Gastrocnemius medialis (tissue), 4 donors: ENCODE data around the gene NEDD4L.

Source experiments
- POLR2A ChIP-seq, 2 donors: fragments of 450-650 bp; IDR thresholded peaks; one replicate each; pipeline ENCODE4 v1.6.1; 2017; ENCODE audit warnings: antibody characterized with exemption in 2 of 2, mild to moderate bottlenecking in 2 of 2, moderate library complexity in 2 of 2
- TF ChIP-seq, protein P1 (sequence below), 5 experiments: fragments of 450-650 bp in 3 of 5; fragments of 200-600 bp in 2 of 5; sonication (generic) in 2 of 5; IDR thresholded peaks in 4 of 5; conservative IDR thresholded peaks in 1 of 5; 1 replicate in 4 of 5; 2 replicates in 1 of 5; pipeline ENCODE4 v1.5.1; 2016 to 2019; ENCODE audit warnings: antibody characterized with exemption in 5 of 5, mild to moderate bottlenecking in 3 of 5, moderate library complexity in 3 of 5

DNA sequence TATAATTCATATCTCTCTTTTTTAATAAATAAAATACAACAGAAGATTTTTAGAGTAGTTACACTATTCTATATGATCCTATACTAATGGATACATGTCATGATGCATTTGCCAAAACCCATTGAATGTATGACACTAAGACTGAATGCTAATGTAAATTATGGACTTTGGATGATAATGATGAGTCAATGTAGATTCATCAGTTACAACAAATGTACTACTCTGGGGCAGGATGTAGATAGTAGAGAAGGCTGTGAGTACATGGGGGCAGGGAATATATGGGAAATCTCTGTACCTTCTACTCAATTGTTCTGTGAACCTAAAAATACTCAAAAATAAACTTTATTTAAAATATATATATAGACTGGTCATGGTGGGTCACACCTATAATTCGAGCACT is 45.6 kb upstream of the NEDD4L start:
- no peak for TF ChIP-seq POLR2A (IDR thresholded peaks at IDR 0.05)
- TF ChIP-seq, protein P1, sequence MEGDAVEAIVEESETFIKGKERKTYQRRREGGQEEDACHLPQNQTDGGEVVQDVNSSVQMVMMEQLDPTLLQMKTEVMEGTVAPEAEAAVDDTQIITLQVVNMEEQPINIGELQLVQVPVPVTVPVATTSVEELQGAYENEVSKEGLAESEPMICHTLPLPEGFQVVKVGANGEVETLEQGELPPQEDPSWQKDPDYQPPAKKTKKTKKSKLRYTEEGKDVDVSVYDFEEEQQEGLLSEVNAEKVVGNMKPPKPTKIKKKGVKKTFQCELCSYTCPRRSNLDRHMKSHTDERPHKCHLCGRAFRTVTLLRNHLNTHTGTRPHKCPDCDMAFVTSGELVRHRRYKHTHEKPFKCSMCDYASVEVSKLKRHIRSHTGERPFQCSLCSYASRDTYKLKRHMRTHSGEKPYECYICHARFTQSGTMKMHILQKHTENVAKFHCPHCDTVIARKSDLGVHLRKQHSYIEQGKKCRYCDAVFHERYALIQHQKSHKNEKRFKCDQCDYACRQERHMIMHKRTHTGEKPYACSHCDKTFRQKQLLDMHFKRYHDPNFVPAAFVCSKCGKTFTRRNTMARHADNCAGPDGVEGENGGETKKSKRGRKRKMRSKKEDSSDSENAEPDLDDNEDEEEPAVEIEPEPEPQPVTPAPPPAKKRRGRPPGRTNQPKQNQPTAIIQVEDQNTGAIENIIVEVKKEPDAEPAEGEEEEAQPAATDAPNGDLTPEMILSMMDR (IDR thresholded peaks at IDR 0.05 in 4 of 5, conservative IDR thresholded peaks at IDR 0.05 in 1 of 5): no peak
